GM12878 (cell line): ENCODE data around the gene RBM26. TPM values are rescaled to one million over a fixed set of nuclear protein-coding genes. Genes with fewer than 3 reads are reported as not detected.

ENCODE experiments used
- ATAC-seq: fragments of 200-7000 bp; cut with Tn5 transposase; 3 replicates; pipeline ENCODE4 v1.9.1; 2020; ENCODE audit warnings: mild to moderate bottlenecking, moderate library complexity
- BruUV-seq: library from RNA; stranded (reverse); fragments of 400-500 nt; replicated peaks from 2 replicates; lab custom pipeline; 2021; lab: Mats Ljungman, UMichigan
- CTCF ChIA-PET: fragments of 300-600 bp; sonication (Branson Sonifier 250); formaldehyde crosslinking; extraction: SDS; loops from one replicate; lab custom pipeline; 2021; ENCODE audit warnings: inconsistent platforms; lab: Yijun Ruan, JAX
- POLR2A ChIA-PET: fragments of 350-600 bp; formaldehyde crosslinking; extraction: SDS; loops from one replicate; lab custom pipeline; 2021; ENCODE audit warnings: inconsistent platforms; lab: Charles Lee
- RAD21 ChIA-PET: fragments of 300-600 bp; sonication (Branson Sonifier 250); formaldehyde crosslinking; loops from one replicate; lab custom pipeline; 2023; ENCODE audit warnings: antibody characterized with exemption; ENCODE audit not compliant: unreplicated experiment; lab: Charles Lee
- SMC1A ChIA-PET: fragments of 300-600 bp; sonication (Branson Sonifier 250); formaldehyde crosslinking; loops from one replicate; lab custom pipeline; 2023; ENCODE audit not compliant: unreplicated experiment, uncharacterized antibody; lab: Charles Lee
- DNase-seq: peaks from one replicate; pipeline ENCODE4 v3.0.0-alpha.2; 2011; ENCODE audit warnings: low read depth, low spot score
- FAIRE-seq: peaks from 3 replicates; lab custom pipeline; 2011; peaks lifted over from hg19 to GRCh38; lab: Jason Lieb, UNC
- H2AFZ ChIP-seq: 2 replicates; pipeline ENCODE4 v1.6.0; 2011; ENCODE audit warnings: low read depth, low read length, control low read depth; ENCODE audit not compliant: control insufficient read depth
- H3K27ac ChIP-seq: 2 replicates; pipeline ENCODE4 v1.5.1; 2011; ENCODE audit warnings: control low read depth; ENCODE audit not compliant: control insufficient read depth, insufficient read depth
- H3K27me3 ChIP-seq, 2 experiments: replicated peaks in 1 of 2; 2 replicates each; pipeline versions ENCODE4 v1.6.0 to v1.6.1; 2011; ENCODE audit warnings: low read length in 1 of 2; ENCODE audit not compliant: control insufficient read depth in 2 of 2, insufficient read depth in 2 of 2
- H3K36me3 ChIP-seq, 2 experiments: 2 replicates each; pipeline ENCODE4 v1.5.1; 2011; ENCODE audit warnings: low read length in 1 of 2; ENCODE audit not compliant: control insufficient read depth in 2 of 2, insufficient read depth in 2 of 2
- H3K4me1 ChIP-seq: 2 replicates; pipeline ENCODE4 v1.6.1; 2011; ENCODE audit warnings: mild to moderate bottlenecking, low read length, moderate library complexity, mixed read lengths; ENCODE audit not compliant: control insufficient read depth, insufficient read depth
- H3K4me2 ChIP-seq: 2 replicates; pipeline ENCODE4 v1.6.0; 2011; ENCODE audit warnings: control low read depth; ENCODE audit not compliant: control insufficient read depth, insufficient read depth
- H3K4me3 ChIP-seq: fragments of 200-600 bp; sonication (generic); 2 replicates; pipeline ENCODE4 v1.5.1; 2016
- H3K79me2 ChIP-seq: 2 replicates; pipeline ENCODE4 v1.6.0; 2011; ENCODE audit warnings: low read length; ENCODE audit not compliant: control insufficient read depth, insufficient read depth
- H3K9ac ChIP-seq: 2 replicates; pipeline ENCODE4 v1.8.0; 2011; ENCODE audit warnings: low read length, control low read depth, mixed read lengths; ENCODE audit not compliant: control insufficient read depth, insufficient read depth
- H3K9me3 ChIP-seq: replicated peaks from 3 replicates; pipeline ENCODE4 v1.5.1; 2011; ENCODE audit warnings: mild to moderate bottlenecking, low read length; ENCODE audit not compliant: control insufficient read depth, insufficient read depth
- H4K20me1 ChIP-seq: 2 replicates; pipeline ENCODE4 v1.6.0; 2011; ENCODE audit not compliant: control insufficient read depth, insufficient read depth
- EGR1 ChIP-seq, 2 experiments: IDR thresholded peaks; 1 replicate in 1 of 2; 2 replicates in 1 of 2; pipeline ENCODE4 v1.6.1; 2011 to 2012; ENCODE audit warnings: low read depth in 2 of 2, low read length in 2 of 2, borderline replicate concordance in 1 of 2, mild to moderate bottlenecking in 1 of 2, moderate library complexity in 1 of 2
- HDGF ChIP-seq: fragments of 450-650 bp; IDR thresholded peaks from 2 replicates; pipeline ENCODE4 v1.6.1; 2016; ENCODE audit warnings: antibody characterized with exemption
- RFX5 ChIP-seq: IDR thresholded peaks from 2 replicates; pipeline ENCODE4 v1.6.1; 2011; ENCODE audit warnings: low read depth, low read length, improper control_type of control experiment
- YBX1 ChIP-seq: fragments of 450-650 bp; IDR thresholded peaks from 2 replicates; pipeline ENCODE4 v1.6.1; 2016; ENCODE audit warnings: antibody characterized with exemption
- ZBTB4 ChIP-seq: fragments of 450-650 bp; formaldehyde crosslinking; IDR thresholded peaks from 2 replicates; pipeline ENCODE4 v1.4.0; 2022; ENCODE audit warnings: mild to moderate bottlenecking, moderate library complexity
- WGBS: methylation state at CpG from one replicate; pipeline ENCODE4 v1.1.6; 2016; ENCODE audit warnings: low lambda C conversion rate; ENCODE audit not compliant: insufficient replicate concordance, insufficient coverage; ENCODE audit errors: missing lambda C conversion rate; 5-methylcytosine and 5-hydroxymethylcytosine counted together
- in situ Hi-C: fragments of 300-500 bp; cut with MboI; formaldehyde crosslinking; loops from 9 replicates; pipeline ENCODE4 v1.14.3; 2018; ENCODE audit warnings: mixed read lengths
- intact Hi-C: fragments of 100-400 bp; cut with micrococcal nuclease; formaldehyde crosslinking; loops from one replicate; pipeline ENCODE4 v1.14.2; 2022; ENCODE audit not compliant: unreplicated experiment
- polyA plus RNA-seq, 11 experiments: library from polyadenylated mRNA; depleted of rRNA in 4 of 11; unstranded in 6 of 11; stranded (reverse) in 5 of 11; fragments of >200 nt; fragmentation: Nextera tagmentation in 4 of 11; fragmentation: Illumina TruSeq in 1 of 11; extraction: Ambion mirVana in 4 of 11; extraction: Trizol in 1 of 11; gene quantifications; 1 replicate in 1 of 11; 2 replicates in 10 of 11; pipeline versions ENCODE4 v1.2.1 to v1.2.3, GENCODE V29; 2011 to 2016; ENCODE audit warnings: inconsistent platforms in 2 of 11, missing spikeins in 2 of 11, low read depth in 1 of 11
- total RNA-seq, 4 experiments: library from RNA; depleted of rRNA in 3 of 4; stranded (reverse); fragments of >200 nt in 3 of 4; fragmentation: Illumina TruSeq in 1 of 4; extraction: Trizol in 1 of 4; gene quantifications; 2 replicates each; pipeline versions ENCODE4 v1.2.1 to v1.2.3, GENCODE V29; 2013 to 2021

Gene RBM26
- total and polyA plus RNA-seq, 10 of the 15 experiments (the other 5 are each of a cell fraction or from before 2014, with no cell fraction given): 17.6 to 71.3 (median 38.9) TPM

- no peaks in the 10 kb centered on the region for H3K4me1 ChIP-seq
- CTCF ChIA-PET: no interaction called here
- no peaks in the 10 kb centered on the region for H3K27me3 ChIP-seq
- FAIRE-seq (no peak), ATAC-seq (no peak), DNase-seq (no peak)
- H4K20me1 ChIP-seq: no peaks in the 10 kb centered on the region
- intact Hi-C loops (no loop called here), in situ Hi-C loops (no loop called here)
- BruUV-seq: no TSS peak
- H3K9me3 ChIP-seq: no peaks in the 10 kb centered on the region
- H3K36me3 ChIP-seq: peaks cover 0 to 3% of the 10 kb centered on the region in 2 experiments; a peak in 1 of 4 replicates
- no peaks in the 10 kb centered on the region for H3K79me2 ChIP-seq
- no peak overlapping the region for H3K27ac ChIP-seq
- RAD21 ChIA-PET: no interaction called here
- WGBS: 99% methylated on average over 3 of the region's 3 CpGs
- H3K9ac ChIP-seq: no peak overlapping the region
- no peak overlapping the region for H3K4me2 ChIP-seq
- no peak overlapping the region for H2AFZ ChIP-seq
- POLR2A ChIA-PET: no interaction called here
- SMC1A ChIA-PET: no interaction called here
- no peak overlapping the region for H3K4me3 ChIP-seq
- TF ChIP-seq HDGF (no peak), YBX1 (no peak), RFX5 (no peak), ZBTB4 (CRISPR knock-in tag) (no peak), EGR1 (IDR thresholded peaks at IDR 0.05; ENCODE audit: borderline replicate concordance in 1 of 2, low read depth in 2 of 2, low read length in 2 of 2) (no peak)
- TF ChIP-seq, all 136 proteins: peak for 0
These were observed 91.4 kb downstream of the RBM26 start for GRCh38 chr13:79314652-79315051.
